Right atrium auricular region (tissue), 2 donors: Measurements from ENCODE around the gene TOPBP1. TPM values are rescaled to one million over a fixed set of nuclear protein-coding genes. Genes with fewer than 3 reads are reported as not detected.

ENCODE experiments used
- DNase-seq: peaks from one replicate; pipeline ENCODE4 v3.0.0-alpha.2; 2019; ENCODE audit warnings: low spot score
- H3K27ac ChIP-seq, 2 donors: fragments of 200-600 bp; sonication (generic); 1 replicate in 1 of 2; 2 replicates in 1 of 2; pipeline ENCODE4 v1.5.1; 2016 to 2019
- H3K27me3 ChIP-seq, 2 donors: fragments of 200-600 bp; sonication (generic); one replicate each; pipeline versions ENCODE4 v1.5.1 to v1.6.0; 2017 to 2019
- H3K36me3 ChIP-seq: fragments of 200-600 bp; sonication (generic); one replicate; pipeline ENCODE4 v1.5.1; 2016
- H3K4me1 ChIP-seq, 2 donors: fragments of 200-600 bp; sonication (generic); one replicate each; pipeline versions ENCODE4 v1.5.1 to v1.6.0; 2017 to 2019
- H3K4me3 ChIP-seq, 2 donors: fragments of 200-600 bp; sonication (generic); 1 replicate in 1 of 2; 2 replicates in 1 of 2; pipeline ENCODE4 v1.5.1; 2017 to 2019; ENCODE audit warnings: mild to moderate bottlenecking in 1 of 2, moderate library complexity in 1 of 2
- H3K9me3 ChIP-seq, 2 donors: fragments of 200-600 bp; sonication (generic); one replicate each; pipeline ENCODE4 v1.5.1; 2019
- CTCF ChIP-seq, 2 donors: fragments of 200-600 bp; sonication (generic); IDR thresholded peaks; one replicate each; pipeline ENCODE4 v1.5.1; 2019; ENCODE audit warnings: antibody characterized with exemption in 2 of 2
- total RNA-seq, 2 donors: library from RNA; depleted of rRNA; stranded (reverse); fragments of >200 nt; gene quantifications; one replicate each; pipeline ENCODE4 v1.1.0, GENCODE V29; 2016

Gene TOPBP1
- total RNA-seq, 2 donors from 2014 or later, result 10.5 to 11.1 TPM

- Histone ChIP-seq H3K36me3 (peaks cover 22% of the 10 kb centered on the region), H3K4me1 (peaks cover 0 to 45% of the 10 kb centered on the region in 2 donors)
Observed at GRCh38 chr3:133572158-133573053, 89.3 kb downstream of the TOPBP1 start.

GRCh38 chr3:133570937-133571320, 90.8 kb downstream of the TOPBP1 start:
- Histone ChIP-seq H3K27me3 (no peaks in the 10 kb centered on the region), H3K4me3 (no peak overlapping the region), H3K27ac (peak overlapping the region in 1 of 2 donors; percentile 64), H3K36me3 (peaks cover 10% of the 10 kb centered on the region), H3K4me1 (peaks cover 0 to 32% of the 10 kb centered on the region in 2 donors), H3K9me3 (no peaks in the 10 kb centered on the region)
- TF ChIP-seq CTCF (IDR thresholded peaks at IDR 0.05), result no peak
- DNase-seq, result peak; percentile 44

More at GRCh38 chr3:133572158-133573053, 89.3 kb downstream of the TOPBP1 start:
- H3K27me3 ChIP-seq, result no peaks in the 10 kb centered on the region
- peak overlapping the region; percentile 84 to 90 for H3K27ac ChIP-seq
- DNase-seq, result peak; percentile 54
- no peaks in the 10 kb centered on the region for H3K9me3 ChIP-seq
- H3K4me3 ChIP-seq, result peak overlapping the region; percentile 14 to 42
- TF ChIP-seq CTCF (IDR thresholded peaks at IDR 0.05), result no peak

- Histone ChIP-seq H3K9me3 (no peaks in the 10 kb centered on the region), H3K36me3 (peaks cover 5% of the 10 kb centered on the region), H3K27ac (peak overlapping the region; percentile 46 to 64), H3K4me3 (no peak overlapping the region), H3K27me3 (no peaks in the 10 kb centered on the region), H3K4me1 (peaks cover 0 to 26% of the 10 kb centered on the region in 2 donors)
- DNase-seq, result peak; percentile 65
- no peak for TF ChIP-seq CTCF (IDR thresholded peaks at IDR 0.05)
Observed at GRCh38 chr3:133570139-133570936, 91.4 kb downstream of the TOPBP1 start.

GRCh38 chr3:133568294-133569014, 93.3 kb downstream of the TOPBP1 start:
- H3K9me3 ChIP-seq, result no peaks in the 10 kb centered on the region
- H3K4me3 ChIP-seq, result no peak overlapping the region
- H3K4me1 ChIP-seq, result peaks cover 0 to 22% of the 10 kb centered on the region in 2 donors
- no peak overlapping the region for H3K27ac ChIP-seq
- peak; percentile 43 for DNase-seq
- H3K36me3 ChIP-seq, result no peaks in the 10 kb centered on the region
- TF ChIP-seq CTCF (IDR thresholded peaks at IDR 0.05), result no peak
- H3K27me3 ChIP-seq, result no peaks in the 10 kb centered on the region

GRCh38 chr3:133563816-133564215, 97.9 kb downstream of the TOPBP1 start:
- no peak for TF ChIP-seq CTCF (IDR thresholded peaks at IDR 0.05)
- DNase-seq, result peak; percentile 11

More at GRCh38 chr3:133563816-133564215, 97.9 kb downstream of the TOPBP1 start:
- Histone ChIP-seq H3K4me3 (no peak overlapping the region), H3K27me3 (no peaks in the 10 kb centered on the region), H3K4me1 (no peaks in the 10 kb centered on the region), H3K9me3 (peaks cover 0 to 9% of the 10 kb centered on the region in 2 donors), H3K36me3 (no peaks in the 10 kb centered on the region), H3K27ac (no peak overlapping the region)
